ENCODE results near the gene GOLIM4.

GOLIM4 gene

GRCh38 chr3:167989999-167990398 lies 105.7 kb downstream of the GOLIM4 start:
- no peak for DNase-seq (ENCODE audit: low spot score)

DNA sequence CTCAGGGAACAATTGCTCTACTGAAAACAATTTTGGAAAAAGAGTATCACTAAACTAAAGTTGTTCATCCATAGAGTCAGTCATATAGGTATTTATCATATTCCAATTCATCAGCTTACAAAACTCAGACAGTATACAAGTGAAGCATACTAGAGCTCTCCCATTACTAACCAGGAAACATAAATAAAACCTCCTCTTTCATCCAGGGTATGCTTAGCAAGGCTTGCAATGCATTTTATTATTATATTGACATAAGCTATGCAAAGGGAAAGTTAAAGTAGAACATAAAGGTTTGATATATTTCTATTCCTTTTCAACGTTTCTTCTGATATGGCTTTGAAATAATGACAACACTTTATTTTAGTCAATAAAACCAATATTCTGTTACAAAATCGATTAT lies 106.7 kb downstream of the GOLIM4 start:
- no peak for DNase-seq (ENCODE audit: low spot score)

DNA sequence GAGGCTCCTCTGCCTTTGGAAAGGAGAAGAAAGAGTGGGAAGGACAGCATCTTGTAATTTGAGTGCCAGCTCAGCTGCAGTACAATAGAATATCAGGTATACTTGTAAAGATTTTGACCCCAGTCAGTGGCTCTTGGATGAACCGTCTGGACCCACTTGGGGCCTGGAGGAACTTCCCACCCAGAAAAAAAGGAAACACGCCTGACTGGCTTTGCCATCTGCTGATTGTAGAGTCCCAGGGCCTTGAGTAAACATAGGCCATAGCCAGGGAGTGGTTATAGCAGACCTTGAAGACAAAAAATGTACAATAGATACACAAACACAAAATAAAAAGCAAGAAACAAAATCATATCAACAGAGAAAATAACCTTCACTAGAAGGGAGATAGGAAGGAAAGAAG lies 112.1 kb downstream of the GOLIM4 start:
- DNase-seq (ENCODE audit: low spot score): no peak

GRCh38 chr3:167978486-167978885 lies 117.2 kb downstream of the GOLIM4 start:
- no peak for DNase-seq (ENCODE audit: low spot score)

DNA sequence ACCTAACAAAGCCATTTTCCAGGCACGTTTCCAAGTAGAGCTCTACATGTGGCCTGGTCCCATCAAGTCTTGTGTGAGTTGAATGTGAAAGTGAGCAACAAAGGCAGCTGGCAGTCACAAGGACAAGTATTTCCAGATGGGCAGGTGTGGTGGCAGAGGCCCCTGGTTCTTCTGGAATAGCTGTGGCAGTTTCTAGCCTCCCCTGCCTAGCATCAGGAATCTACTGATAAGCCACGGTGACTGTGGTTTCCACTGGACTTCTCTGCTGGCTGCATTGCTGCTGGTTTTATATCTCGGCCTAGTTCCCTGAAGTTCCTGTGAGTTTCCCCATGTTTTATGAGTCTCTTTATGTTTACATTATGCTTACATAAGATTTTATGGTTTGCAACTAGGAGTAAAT lies 117.7 kb downstream of the GOLIM4 start:
- no peak for DNase-seq (ENCODE audit: low spot score)

- no peak for DNase-seq (ENCODE audit: low spot score)
Observed at GRCh38 chr3:167976516-167977361, 119.0 kb downstream of the GOLIM4 start.

DNA sequence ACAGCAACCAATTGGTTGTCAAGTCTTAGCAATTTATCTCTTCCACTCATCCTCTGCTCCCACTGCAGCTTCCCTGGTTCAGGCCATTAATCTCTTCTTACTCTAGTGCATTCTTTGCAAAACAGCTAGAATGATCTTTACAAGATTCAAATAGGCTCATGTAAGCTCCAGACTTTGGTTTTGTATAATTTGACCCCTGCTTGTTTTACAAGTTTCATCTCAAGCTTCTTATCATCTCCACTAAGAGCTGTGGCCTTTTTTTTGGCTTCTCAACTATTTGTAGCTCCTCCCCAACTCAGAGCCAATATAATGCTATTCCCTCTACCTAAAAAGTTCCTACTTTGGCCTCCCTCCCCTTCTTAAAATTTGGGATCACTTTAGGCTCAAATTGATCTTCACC lies 121.8 kb downstream of the GOLIM4 start:
- no peak for DNase-seq (ENCODE audit: low spot score)

GRCh38 chr3:167973046-167973445 lies 122.7 kb downstream of the GOLIM4 start:
- no peak for DNase-seq (ENCODE audit: low spot score)

- no peak for DNase-seq (ENCODE audit: low spot score)
Observed at GRCh38 chr3:167972502-167972901, 123.2 kb downstream of the GOLIM4 start.

DNA sequence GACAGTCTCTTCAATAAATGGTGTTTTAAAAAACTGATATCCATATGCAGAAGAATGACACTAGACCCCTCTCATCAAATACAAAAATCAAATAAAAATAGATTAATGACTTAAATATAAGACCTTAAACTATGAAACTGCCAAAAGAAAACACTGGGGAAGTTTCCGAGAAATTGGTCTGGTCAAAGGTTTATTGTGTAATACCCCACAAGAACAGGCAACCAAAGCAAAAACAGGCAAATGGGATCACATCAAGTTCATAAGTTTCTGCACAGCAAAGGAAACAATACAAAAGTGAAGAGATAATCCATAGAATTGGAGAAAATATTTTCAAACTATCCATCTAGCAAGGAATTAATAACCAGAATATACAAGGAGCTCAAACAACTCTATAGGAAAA lies 126.2 kb downstream of the GOLIM4 start:
- DNase-seq (ENCODE audit: low spot score): no peak

- DNase-seq (ENCODE audit: low spot score): no peak
Observed at GRCh38 chr3:167967257-167968036, 128.3 kb downstream of the GOLIM4 start.
